NB4 (cell line): Measurements from ENCODE around the gene TM2D3.

Experiments used
- CTCF ChIP-seq: IDR thresholded peaks from one replicate; pipeline ENCODE4 v1.5.1; 2012; ENCODE audit warnings: low read depth, low read length
- POLR2A ChIP-seq: IDR thresholded peaks from 2 replicates; pipeline ENCODE4 v1.6.1; 2011; ENCODE audit warnings: mild to moderate bottlenecking; ENCODE audit not compliant: insufficient read length; ENCODE audit errors: extremely low read depth
- TF ChIP-seq, protein P1 (sequence below): IDR thresholded peaks from 2 replicates; pipeline ENCODE4 v1.6.1; 2011; ENCODE audit warnings: low read depth, low read length

DNA sequence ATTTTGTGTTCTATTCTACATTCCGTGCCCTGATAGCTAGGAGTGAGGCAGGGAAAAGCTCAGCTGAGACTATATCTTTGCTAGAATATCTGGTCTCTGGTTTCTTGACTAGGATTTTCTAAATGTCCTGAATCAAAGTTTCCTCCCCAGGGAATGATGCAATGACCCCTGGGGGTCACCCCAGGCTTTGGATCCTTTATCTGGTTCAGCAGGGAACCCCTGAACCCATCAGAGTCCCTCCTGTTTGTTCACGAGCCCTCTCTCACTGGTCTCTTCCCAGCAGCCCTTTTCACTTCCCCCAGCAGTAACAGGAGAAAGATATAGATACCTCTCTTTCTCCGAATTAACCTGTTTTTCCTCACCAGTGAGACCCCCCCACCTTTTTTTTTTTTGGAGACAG, 14.3 kb downstream of the TM2D3 start:
- TF ChIP-seq POLR2A: no peak
- no peak for TF ChIP-seq CTCF
- TF ChIP-seq, protein P1, sequence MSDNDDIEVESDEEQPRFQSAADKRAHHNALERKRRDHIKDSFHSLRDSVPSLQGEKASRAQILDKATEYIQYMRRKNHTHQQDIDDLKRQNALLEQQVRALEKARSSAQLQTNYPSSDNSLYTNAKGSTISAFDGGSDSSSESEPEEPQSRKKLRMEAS: no peak
